Esophagus muscularis mucosa (tissue), 4 donors: ENCODE measurements around the gene EXOC6B. TPM values are rescaled to one million over a fixed set of nuclear protein-coding genes. Genes with fewer than 3 reads are reported as not detected.
"Not testable (repeated sequence)": the region's sequence is repeated elsewhere in the genome, so short reads cannot be mapped to it uniquely, and the experiment has no call there.

Source experiments
- DNase-seq: peaks from one replicate; pipeline ENCODE4 v3.0.0-alpha.2; 2017; ENCODE audit errors: extremely low spot score
- H3K27ac ChIP-seq, 4 donors: fragments of 200-600 bp; sonication (generic); replicated peaks in 1 of 4; 1 replicate in 3 of 4; 2 replicates in 1 of 4; pipeline ENCODE4 v1.5.1; 2016 to 2019; ENCODE audit warnings: mild to moderate bottlenecking in 1 of 4
- H3K27me3 ChIP-seq, 4 donors: fragments of 200-600 bp; sonication (generic); one replicate each; pipeline versions ENCODE4 v1.5.1 to v1.6.0; 2016 to 2019
- H3K36me3 ChIP-seq, 4 donors: fragments of 200-600 bp; sonication (generic); one replicate each; pipeline ENCODE4 v1.5.1; 2016 to 2019
- H3K4me1 ChIP-seq, 4 donors: fragments of 200-600 bp; sonication (generic); one replicate each; pipeline ENCODE4 v1.5.1; 2016 to 2019
- H3K4me3 ChIP-seq, 4 donors: fragments of 200-600 bp; sonication (generic); 1 replicate in 2 of 4; 2 replicates in 2 of 4; pipeline ENCODE4 v1.5.1; 2016 to 2019; ENCODE audit warnings: mild to moderate bottlenecking in 4 of 4, moderate library complexity in 1 of 4
- H3K9me3 ChIP-seq, 4 donors: fragments of 200-600 bp; sonication (generic); 1 replicate in 3 of 4; 2 replicates in 1 of 4; pipeline ENCODE4 v1.5.1; 2016 to 2019
- CTCF ChIP-seq, 3 experiments: fragments of 200-600 bp in 2 of 3; fragments of 450-650 bp in 1 of 3; sonication (generic) in 2 of 3; IDR thresholded peaks; one replicate each; pipeline ENCODE4 v1.5.1; 2017 to 2019; ENCODE audit warnings: antibody characterized with exemption in 3 of 3, mild to moderate bottlenecking in 2 of 3, moderate library complexity in 1 of 3
- EP300 ChIP-seq: sonication (generic); formaldehyde crosslinking; IDR thresholded peaks from one replicate; pipeline ENCODE4 v1.6.1; 2017; ENCODE audit warnings: antibody characterized with exemption
- POLR2A ChIP-seq: fragments of 450-650 bp; IDR thresholded peaks from one replicate; pipeline ENCODE4 v1.6.1; 2017; ENCODE audit warnings: antibody characterized with exemption, moderate library complexity, mild to moderate bottlenecking, low read depth
- POLR2AphosphoS5 ChIP-seq, 2 donors: sonication (generic); formaldehyde crosslinking; IDR thresholded peaks; one replicate each; pipeline ENCODE4 v1.6.1; 2017; ENCODE audit warnings: antibody characterized with exemption in 2 of 2
- WGBS: methylation state at CpG from one replicate; pipeline ENCODE4 v1.1.5; 2018; 5-methylcytosine and 5-hydroxymethylcytosine counted together
- intact Hi-C: fragments of 100-400 bp; cut with DNase I; formaldehyde crosslinking; loops from one replicate; pipeline ENCODE4 v1.15.1; 2023
- total RNA-seq, 4 donors: library from RNA; depleted of rRNA; stranded (reverse); fragments of >200 nt; gene quantifications; one replicate each; pipeline versions ENCODE4 v1.1.0 to v1.2.1, GENCODE V29; 2016

Gene EXOC6B
- total RNA-seq, 4 donors from 2014 or later = 24.5 to 45.9 (median 37.4) TPM

DNA sequence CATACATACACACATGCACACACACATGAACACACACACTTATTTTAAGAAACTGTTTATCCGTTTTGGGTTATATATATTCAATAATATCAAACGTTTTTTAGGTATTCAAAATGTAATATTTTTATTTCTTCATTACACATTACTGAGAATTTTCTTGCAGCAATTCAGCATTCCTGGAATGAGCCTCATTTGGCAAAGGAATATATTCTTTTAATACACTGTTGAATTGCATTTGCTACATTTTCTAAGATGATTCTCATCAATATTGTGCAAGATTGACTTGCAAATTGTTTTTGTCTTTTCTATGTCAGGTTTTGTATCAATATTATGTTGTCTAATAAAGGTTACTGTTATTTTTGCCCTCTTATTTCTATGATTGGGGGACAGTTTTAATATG, 402.1 kb downstream of the EXOC6B start:
- H3K4me3 ChIP-seq = no peak overlapping the region
- peaks cover 0 to 7% (median 0%) of the 10 kb centered on the region in 4 donors for H3K9me3 ChIP-seq
- DNase-seq = no peak
- H3K27me3 ChIP-seq = no peaks in the 10 kb centered on the region
- intact Hi-C loops = no loop called here
- H3K4me1 ChIP-seq = no peaks in the 10 kb centered on the region
- H3K27ac ChIP-seq = no peak overlapping the region
- WGBS = 80% methylated on average over 2 of the region's 2 CpGs
- TF ChIP-seq POLR2A (no peak), CTCF (IDR thresholded peaks at IDR 0.05) (no peak), POLR2AphosphoS5 (IDR thresholded peaks at IDR 0.05) (no peak), EP300 (no peak)
- peaks cover 0 to 12% (median 5%) of the 10 kb centered on the region in 4 donors for H3K36me3 ChIP-seq

DNA sequence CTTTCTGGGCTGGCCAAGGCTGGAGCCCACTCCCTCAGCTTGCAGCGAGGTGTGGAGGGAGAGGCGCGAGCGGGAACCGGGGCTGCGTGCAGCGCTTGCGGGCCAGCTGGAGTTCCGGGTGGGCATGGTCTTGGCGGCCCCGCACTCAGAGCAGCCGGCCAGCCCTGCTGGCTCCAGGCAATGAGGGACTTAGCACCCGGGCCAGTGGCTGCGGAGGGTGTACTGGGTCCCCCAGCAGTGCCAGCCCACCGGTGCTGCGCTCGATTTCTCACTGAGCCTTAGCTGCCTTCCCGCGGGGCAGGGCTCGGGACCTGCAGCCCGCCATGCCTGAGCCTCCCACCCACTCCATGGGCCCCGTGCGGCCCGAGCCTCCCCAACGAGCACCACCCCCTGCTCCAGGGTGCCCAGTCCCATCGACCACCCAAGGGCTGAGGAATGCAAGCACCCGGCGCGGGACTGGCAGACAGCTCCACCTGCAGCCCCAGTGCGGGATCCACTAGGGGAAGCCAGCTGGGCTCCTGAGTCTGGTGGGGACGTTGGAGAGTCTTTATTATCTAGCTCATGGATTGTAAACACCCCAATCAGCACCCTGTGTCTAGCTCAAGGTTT, 404.0 kb downstream of the EXOC6B start:
- H3K27me3 ChIP-seq, H3K9me3 ChIP-seq, DNase-seq, H3K4me1 ChIP-seq, H3K27ac ChIP-seq, intact Hi-C loops, H3K4me3 ChIP-seq: not testable (repeated sequence)
- WGBS = no CpG with 5 or more reads among the region's 31 CpGs
- peaks cover 0 to 12% (median 5%) of the 10 kb centered on the region in 4 donors for H3K36me3 ChIP-seq

DNA sequence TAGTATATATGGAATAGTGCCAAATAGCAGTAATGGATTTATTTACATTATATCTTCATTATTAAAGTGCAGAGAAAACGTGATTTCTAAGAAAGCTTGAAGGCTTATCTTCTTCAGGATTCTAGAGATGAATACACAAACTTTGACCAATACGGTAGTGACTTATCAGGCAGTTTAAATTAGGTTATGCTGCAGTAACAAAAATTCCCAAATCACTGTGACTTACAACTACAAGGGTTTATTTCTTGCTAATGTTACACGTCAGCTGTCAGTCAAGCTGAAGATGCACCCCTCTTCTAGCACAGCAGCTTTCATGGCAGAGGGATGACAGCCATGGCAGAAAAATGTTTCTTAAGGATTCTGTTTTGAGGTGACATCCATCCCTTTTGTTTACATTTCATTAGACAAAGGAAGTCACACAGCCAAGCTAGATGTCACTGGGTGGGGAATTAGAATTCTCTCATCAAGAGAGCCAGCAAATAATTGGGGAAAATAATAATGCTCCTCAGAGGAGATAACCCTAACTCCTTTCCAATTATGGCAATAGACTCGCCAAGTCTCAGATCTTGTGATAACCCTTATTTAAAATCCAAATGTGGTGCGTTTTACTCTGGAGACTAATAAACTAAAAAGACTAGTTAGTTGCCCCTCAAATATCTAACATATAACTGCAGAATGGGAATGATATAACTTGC, 409.9 kb downstream of the EXOC6B start:
- H3K9me3 ChIP-seq = peaks cover 0 to 7% (median 0%) of the 10 kb centered on the region in 4 donors
- H3K4me1 ChIP-seq = peaks cover 0 to 18% (median 7%) of the 10 kb centered on the region in 4 donors
- H3K4me3 ChIP-seq = no peak overlapping the region
- TF ChIP-seq POLR2AphosphoS5 (IDR thresholded peaks at IDR 0.05) (no peak), POLR2A (no peak), EP300 (no peak), CTCF (IDR thresholded peaks at IDR 0.05) (no peak)
- H3K27ac ChIP-seq = no peak overlapping the region
- 91% methylated on average over 5 of the region's 5 CpGs for WGBS
- DNase-seq = no peak
- H3K27me3 ChIP-seq = no peaks in the 10 kb centered on the region
- H3K36me3 ChIP-seq = no peaks in the 10 kb centered on the region
- intact Hi-C loops = no loop called here

GRCh38 chr2:72415241-72415661, 410.6 kb downstream of the EXOC6B start:
- TF ChIP-seq POLR2AphosphoS5 (IDR thresholded peaks at IDR 0.05) (no peak), CTCF (IDR thresholded peaks at IDR 0.05) (no peak), POLR2A (no peak), EP300 (no peak)
- 58% methylated on average over 2 of the region's 2 CpGs for WGBS
- Histone ChIP-seq H3K9me3 (peaks cover 0 to 7% (median 0%) of the 10 kb centered on the region in 4 donors), H3K4me1 (peaks cover 0 to 18% (median 7%) of the 10 kb centered on the region in 4 donors), H3K4me3 (no peak overlapping the region), H3K27me3 (no peaks in the 10 kb centered on the region), H3K36me3 (no peaks in the 10 kb centered on the region), H3K27ac (no peak overlapping the region)
- intact Hi-C loops = no loop called here
- no peak for DNase-seq

DNA sequence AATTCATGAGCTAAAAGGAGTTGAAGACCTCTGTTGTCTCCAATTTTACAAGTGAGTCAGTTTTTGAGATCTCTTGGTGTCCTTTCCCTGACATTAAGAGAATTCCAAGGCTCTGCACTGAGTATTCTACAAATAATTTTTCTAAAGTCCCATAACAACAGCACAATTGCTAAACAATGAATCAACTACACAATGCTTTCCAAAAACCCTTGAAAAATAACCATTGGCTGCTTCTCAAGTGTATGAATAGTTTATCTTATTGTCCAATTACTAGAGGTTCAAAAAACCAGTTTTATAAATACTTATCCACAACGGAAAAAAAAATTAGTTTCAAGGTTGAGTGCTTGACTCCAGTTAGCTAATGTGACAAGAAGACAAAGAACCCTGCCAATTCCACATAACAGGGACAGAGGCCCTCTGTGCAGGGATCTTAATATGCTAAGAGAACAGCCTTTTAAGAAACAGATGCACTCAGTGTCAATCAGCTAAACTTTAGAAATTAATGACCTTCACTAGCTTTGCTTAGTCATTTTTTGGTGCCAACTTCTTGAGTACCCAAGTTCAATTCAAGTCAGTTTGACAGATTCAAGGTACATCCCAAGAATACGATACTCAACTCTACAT, 411.6 kb downstream of the EXOC6B start:
- TF ChIP-seq CTCF (IDR thresholded peaks at IDR 0.05) (no peak), POLR2A (no peak), EP300 (no peak), POLR2AphosphoS5 (IDR thresholded peaks at IDR 0.05) (no peak)
- Histone ChIP-seq H3K4me3 (no peak overlapping the region), H3K27me3 (no peaks in the 10 kb centered on the region), H3K9me3 (peaks cover 0 to under 1% (median 0%) of the 10 kb centered on the region in 4 donors), H3K36me3 (no peaks in the 10 kb centered on the region), H3K27ac (no peak overlapping the region), H3K4me1 (peaks cover 0 to 18% (median 7%) of the 10 kb centered on the region in 4 donors)
- 22% methylated on average over 2 of the region's 2 CpGs for WGBS
- no peak for DNase-seq
- intact Hi-C loops = no loop called here
